ENCODE measurements around the gene CLEC2D.

DNA sequence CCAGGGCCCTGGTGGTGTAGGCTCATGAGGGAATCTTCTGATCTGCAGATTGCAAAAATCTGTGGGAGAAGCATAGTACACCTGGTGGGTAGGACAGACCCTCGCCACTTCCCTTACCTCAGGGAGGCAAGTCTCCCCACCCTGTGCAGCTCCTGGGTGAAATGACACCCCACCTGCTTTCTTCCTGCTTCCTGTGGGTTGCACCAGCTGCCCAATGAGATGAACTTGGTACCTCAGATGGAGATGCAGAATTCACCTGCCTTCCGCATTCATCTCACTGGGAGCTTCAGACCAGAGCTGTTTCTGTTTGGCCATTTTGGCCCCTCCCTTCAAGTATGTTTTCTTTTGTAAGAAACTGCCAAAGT lies 4.7 kb downstream of the CLEC2D start:
- TF ChIP-seq, protein P1, sequence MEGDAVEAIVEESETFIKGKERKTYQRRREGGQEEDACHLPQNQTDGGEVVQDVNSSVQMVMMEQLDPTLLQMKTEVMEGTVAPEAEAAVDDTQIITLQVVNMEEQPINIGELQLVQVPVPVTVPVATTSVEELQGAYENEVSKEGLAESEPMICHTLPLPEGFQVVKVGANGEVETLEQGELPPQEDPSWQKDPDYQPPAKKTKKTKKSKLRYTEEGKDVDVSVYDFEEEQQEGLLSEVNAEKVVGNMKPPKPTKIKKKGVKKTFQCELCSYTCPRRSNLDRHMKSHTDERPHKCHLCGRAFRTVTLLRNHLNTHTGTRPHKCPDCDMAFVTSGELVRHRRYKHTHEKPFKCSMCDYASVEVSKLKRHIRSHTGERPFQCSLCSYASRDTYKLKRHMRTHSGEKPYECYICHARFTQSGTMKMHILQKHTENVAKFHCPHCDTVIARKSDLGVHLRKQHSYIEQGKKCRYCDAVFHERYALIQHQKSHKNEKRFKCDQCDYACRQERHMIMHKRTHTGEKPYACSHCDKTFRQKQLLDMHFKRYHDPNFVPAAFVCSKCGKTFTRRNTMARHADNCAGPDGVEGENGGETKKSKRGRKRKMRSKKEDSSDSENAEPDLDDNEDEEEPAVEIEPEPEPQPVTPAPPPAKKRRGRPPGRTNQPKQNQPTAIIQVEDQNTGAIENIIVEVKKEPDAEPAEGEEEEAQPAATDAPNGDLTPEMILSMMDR (IDR thresholded peaks at IDR 0.05): no peak
- TF ChIP-seq POLR2A (IDR thresholded peaks at IDR 0.05): peak in 1 of 4 donors; percentile 30
- no peak for TF ChIP-seq POLR2AphosphoS5 (IDR thresholded peaks at IDR 0.05)
